GM19193 (cell line): ENCODE data around the gene GFOD2.

Experiments used
- POLR2A ChIP-seq: IDR thresholded peaks from 4 replicates; pipeline ENCODE4 v1.6.1; 2011; ENCODE audit not compliant: insufficient read depth, insufficient read length; ENCODE audit errors: extremely low read depth

The GFOD2 gene, protein sequence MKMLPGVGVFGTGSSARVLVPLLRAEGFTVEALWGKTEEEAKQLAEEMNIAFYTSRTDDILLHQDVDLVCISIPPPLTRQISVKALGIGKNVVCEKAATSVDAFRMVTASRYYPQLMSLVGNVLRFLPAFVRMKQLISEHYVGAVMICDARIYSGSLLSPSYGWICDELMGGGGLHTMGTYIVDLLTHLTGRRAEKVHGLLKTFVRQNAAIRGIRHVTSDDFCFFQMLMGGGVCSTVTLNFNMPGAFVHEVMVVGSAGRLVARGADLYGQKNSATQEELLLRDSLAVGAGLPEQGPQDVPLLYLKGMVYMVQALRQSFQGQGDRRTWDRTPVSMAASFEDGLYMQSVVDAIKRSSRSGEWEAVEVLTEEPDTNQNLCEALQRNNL

GRCh38 chr16:67719048-67719777 lies at the start of gene GFOD2:
GFOD2 (minus strand) TSS chr16:67719316; CDS start chr16:67685715, 33,601 bp downstream.
- TF ChIP-seq POLR2A: peak; percentile 96

DNA sequence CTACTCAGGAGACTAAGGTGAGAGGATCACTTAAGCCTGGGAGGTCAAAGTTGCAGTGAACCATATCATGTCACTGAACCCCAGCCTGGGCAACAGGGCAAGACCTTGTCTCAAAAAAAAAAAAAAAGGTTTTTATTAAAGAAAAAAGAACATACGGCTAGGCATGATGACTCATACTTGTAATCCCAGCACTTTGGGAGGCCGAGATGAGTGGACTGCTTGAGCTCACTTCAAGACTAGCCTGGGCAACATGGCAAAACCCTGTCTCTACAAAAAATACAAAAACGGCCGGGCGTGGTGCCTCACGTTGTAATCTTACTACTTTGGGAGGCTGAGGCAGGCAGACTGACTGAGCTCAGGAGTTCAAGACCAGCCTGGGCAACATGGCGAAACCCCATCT lies 48.8 kb upstream of the GFOD2 start:
- no peak for TF ChIP-seq POLR2A

GRCh38 chr16:67766291-67766690 lies 47.2 kb upstream of the GFOD2 start:
- TF ChIP-seq POLR2A: no peak

DNA sequence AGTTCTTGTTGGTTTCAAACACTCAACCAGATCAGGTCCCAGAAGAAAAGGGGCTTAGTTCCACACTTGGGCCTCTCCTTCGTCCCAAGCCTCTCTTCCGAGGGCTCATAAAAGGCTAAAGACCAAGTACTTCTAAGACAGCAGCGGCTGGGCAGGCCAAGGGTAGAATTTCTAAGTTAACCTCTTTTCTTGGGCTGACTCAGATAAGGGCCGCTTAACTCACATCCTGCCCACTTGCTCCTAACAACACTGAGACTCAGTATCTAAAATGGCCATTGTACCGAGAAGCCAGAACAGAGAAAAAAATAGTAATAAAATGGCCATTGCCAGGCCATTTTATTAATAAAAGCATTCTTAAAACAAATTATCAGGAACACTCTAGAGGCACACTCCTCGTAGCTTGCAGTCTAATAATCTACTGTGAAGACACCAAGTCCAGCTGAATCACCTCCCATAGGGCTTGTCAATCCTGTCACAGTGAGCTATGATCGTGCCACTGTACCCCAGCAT lies 45.1 kb upstream of the GFOD2 start:
- no peak for TF ChIP-seq POLR2A

DNA sequence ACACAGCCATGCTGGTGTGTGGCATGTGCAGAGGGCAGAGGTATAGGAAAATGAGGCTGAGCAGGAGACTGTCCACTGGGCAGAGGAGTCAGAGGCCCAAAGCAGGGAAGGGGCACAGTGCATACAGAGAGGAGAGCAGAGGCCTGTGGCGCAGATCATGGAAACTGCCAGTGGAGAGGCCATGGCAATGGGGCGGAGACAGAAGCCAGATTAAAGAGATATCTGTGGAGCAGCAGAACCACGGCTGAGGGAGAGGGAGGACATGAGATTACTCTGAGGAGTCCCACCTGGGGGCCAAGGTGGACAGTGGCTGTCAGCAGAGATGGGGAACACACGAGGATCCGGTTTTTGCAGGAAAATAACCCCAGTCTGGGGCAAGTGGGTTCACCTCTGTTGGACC lies 44.0 kb upstream of the GFOD2 start:
- no peak for TF ChIP-seq POLR2A

DNA sequence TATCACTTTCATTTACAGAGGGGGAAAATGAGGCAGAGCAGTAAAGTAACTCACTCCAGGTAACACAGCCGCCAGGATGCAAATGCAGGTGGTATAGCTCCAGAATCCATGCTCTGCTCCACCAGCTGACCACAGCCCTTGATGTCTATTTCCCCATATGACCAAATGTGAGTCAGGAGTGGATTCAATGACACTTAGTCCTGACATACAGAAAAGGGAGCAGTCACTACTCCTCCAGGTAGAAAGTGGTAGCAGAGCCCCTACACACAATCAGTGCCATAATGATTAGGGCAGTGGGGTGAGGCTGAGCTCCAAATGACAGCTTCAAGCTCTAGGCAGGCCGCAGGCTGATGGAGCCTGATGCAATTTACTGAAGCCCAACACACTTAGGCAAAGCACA lies 43.3 kb upstream of the GFOD2 start:
- no peak for TF ChIP-seq POLR2A

DNA sequence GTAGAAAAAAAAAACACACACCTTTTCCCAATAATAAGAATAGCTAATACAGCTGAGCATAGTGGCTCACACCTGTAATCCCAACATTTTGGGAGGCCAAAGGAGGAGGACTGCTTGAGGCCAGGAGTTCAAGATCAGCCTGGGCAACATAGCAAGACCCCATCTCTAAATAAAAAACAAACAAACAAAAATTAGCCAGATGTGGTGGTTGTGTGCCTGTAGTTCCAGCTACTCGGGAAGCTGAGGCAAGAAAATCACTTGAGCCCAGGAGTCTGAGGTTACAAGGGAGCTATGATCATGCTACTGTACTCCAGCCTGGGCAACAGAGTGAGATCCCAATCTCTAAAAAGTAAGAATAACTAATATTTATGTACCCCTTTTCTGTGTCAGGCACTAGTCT lies 42.8 kb upstream of the GFOD2 start:
- TF ChIP-seq POLR2A: no peak

DNA sequence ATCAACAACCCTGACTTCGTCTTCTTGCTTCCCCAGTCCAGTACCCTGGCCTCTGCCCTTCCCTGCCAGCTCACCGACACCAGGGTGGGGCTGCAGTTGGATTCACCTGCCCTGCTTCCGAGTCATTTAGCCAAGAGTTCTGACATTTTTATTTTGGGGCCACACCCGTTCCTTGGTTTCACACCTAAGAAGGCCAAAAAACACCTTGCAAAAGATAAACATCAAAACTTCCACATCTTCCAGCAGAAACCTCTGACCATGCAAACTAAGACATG lies 41.8 kb upstream of the GFOD2 start:
- TF ChIP-seq POLR2A: no peak

DNA sequence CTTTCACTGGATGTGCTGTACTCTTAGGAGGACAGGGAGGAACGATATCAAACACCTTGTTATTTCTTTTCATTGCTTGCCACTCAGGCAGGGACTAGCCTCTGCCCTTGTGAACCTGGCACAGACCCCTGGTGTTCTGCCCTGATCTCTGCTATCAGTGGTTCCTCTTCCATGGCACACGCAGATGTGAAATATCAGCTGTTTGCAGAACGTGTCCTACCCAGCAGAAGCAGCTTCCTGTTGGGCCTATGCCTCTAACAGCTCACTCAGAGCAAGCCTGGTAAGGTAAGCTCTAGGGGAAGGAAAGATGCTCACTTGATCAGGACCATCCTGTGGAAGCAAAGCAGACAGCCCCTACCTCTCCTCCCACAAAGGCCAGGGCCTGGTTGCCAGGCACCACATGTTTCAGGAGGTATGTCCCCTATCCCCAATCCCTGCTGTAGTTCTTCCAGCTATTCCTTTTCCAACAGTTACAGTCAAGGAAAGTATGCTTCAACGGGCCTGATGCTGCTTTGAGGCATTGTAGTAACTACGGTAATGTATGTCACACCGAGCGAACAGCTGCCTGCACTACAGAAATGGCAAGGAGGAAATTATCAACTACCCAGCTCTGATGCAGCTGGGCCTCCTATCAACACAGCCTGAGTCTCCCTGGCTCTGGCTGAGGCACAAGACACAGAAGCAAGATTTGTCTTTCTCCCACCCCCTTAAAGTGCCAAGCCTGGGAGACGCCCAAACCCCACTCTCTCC lies 41.3 kb upstream of the GFOD2 start:
- no peak for TF ChIP-seq POLR2A

GRCh38 chr16:67758966-67759365 lies 39.9 kb upstream of the GFOD2 start:
- no peak for TF ChIP-seq POLR2A

GRCh38 chr16:67758006-67758405 lies 38.9 kb upstream of the GFOD2 start:
- no peak for TF ChIP-seq POLR2A

GRCh38 chr16:67752641-67753040 lies 33.5 kb upstream of the GFOD2 start:
- no peak for TF ChIP-seq POLR2A

DNA sequence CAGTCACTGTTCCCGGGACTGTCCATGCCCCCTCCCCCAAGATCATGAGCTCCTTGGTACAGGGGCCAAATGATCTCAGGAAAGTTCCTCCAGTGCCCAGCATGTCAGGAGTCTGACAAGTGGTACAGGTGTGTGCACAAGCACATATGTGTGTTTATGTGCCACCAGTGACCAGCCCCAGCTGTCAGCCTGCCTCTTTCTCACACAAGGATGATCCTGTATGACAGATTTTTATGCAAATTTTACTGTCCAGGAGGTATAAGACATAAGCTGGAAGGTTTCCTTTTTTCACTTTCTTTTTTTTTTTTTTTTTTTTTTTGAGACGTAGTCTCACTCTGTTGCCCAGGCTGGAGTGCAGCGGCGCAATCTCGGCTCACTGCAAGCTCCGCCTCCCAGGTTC lies 31.4 kb upstream of the GFOD2 start:
- no peak for TF ChIP-seq POLR2A

DNA sequence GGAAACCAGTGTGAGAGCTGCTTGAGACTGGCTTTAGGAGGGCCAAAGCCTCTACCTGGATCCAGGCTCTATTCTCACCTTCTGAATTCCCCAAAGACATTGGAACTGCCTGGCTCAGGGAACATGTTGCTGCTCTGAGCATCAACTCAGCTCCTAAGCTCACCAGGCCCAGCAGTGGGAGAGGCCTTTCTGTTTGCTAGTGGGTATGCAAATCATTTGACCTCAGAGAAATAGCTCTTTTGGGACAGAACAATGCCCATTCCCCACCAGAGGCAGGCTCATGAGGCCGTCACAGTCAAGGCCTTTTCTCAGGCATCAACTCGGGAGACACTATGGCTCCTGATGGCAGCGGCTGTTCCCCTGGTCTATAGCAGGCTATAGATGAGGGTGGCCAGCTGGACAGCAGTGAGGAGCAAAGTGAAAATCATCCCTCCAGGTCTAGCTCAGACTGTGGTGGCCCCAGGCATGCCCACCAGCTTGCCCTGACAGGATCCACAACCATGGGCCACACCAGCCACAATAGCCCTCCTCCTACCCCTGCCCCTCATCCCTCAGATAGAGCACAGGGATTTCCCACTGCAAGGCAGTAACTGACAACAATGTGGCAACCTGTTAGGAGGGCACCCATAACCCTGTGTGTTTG lies 30.4 kb upstream of the GFOD2 start:
- TF ChIP-seq POLR2A: no peak

- TF ChIP-seq POLR2A: no peak
These were observed 29.7 kb upstream of the GFOD2 start for GRCh38 chr16:67748834-67749233.
